ENCODE measurements around the gene SOX30. TPM values are rescaled to one million over a fixed set of nuclear protein-coding genes. Genes with fewer than 3 reads are reported as not detected.

SOX30 gene
- total RNA-seq, 2 experiments from 2014 or later, result not detected

DNA sequence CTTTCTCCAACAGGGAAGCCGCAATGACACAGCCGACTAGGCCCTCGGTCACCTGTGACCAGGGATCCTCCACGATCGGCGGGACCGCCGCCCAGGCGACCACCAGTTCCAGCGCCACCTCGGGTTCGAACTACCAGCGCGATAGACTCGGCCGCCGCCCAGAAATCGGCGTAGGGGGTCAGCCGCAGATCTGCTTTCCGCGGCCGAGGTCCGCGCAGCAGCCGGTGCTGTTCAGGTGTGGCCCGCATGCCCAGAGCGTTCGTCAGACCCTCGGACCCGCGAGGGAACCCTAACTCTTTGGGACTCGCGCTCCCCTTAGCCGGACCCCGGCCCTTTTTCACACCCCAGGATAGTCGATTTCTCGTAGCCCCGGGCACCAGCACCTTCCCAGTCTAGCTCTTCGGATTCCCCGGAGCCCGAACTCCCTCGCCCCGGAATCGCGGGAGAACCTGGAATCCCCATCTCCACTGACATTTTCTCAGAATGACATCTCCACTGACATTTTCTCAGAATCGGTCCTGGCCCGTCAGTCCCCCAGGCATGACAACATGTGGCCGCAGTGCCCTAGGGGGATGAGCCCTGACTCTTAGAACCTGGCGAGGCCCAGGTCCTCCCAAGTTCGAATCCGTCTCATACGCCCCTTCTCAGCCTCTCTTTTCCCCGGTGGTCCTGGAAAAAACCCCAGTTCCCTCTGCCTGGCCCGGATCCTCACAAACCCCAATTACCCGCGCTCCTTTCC lies 19.5 kb upstream of the SOX30 start:
- DNase-seq (no peak), ATAC-seq (ENCODE audit: poor library complexity) (no peak)
- Mint-ChIP-seq H3K27me3 (peaks cover 12% of the 10 kb centered on the region), H3K9me3 (no peaks in the 10 kb centered on the region), H3K36me3 (ENCODE audit: low read depth) (peaks cover 3% of the 10 kb centered on the region), H3K4me1 (ENCODE audit: low read depth) (peaks cover 23% of the 10 kb centered on the region), H3K27ac (no peak overlapping the region), H3K4me3 (peak overlapping the region; percentile 87)
- Histone ChIP-seq H3K4me1 (ENCODE audit: insufficient read depth, low read length) (peaks cover 16% of the 10 kb centered on the region), H3K4me3 (ENCODE audit: low read length) (peak overlapping the region; percentile 71), H3K9me3 (ENCODE audit: control insufficient read depth in 1 of 2, insufficient read depth in 1 of 2, low read length in 2 of 2) (peaks cover 0 to 5% of the 10 kb centered on the region in 2 experiments), H3K27me3 (ENCODE audit: control insufficient read depth in 1 of 2, insufficient read depth in 2 of 2, low read length in 2 of 2) (peaks cover 12 to 14% of the 10 kb centered on the region in 2 experiments), H3K27ac (ENCODE audit: low read depth in 1 of 2, low read length in 2 of 2) (no peak overlapping the region), H3K36me3 (ENCODE audit: insufficient read depth, low read length) (no peaks in the 10 kb centered on the region)
- TF ChIP-seq, protein P1, sequence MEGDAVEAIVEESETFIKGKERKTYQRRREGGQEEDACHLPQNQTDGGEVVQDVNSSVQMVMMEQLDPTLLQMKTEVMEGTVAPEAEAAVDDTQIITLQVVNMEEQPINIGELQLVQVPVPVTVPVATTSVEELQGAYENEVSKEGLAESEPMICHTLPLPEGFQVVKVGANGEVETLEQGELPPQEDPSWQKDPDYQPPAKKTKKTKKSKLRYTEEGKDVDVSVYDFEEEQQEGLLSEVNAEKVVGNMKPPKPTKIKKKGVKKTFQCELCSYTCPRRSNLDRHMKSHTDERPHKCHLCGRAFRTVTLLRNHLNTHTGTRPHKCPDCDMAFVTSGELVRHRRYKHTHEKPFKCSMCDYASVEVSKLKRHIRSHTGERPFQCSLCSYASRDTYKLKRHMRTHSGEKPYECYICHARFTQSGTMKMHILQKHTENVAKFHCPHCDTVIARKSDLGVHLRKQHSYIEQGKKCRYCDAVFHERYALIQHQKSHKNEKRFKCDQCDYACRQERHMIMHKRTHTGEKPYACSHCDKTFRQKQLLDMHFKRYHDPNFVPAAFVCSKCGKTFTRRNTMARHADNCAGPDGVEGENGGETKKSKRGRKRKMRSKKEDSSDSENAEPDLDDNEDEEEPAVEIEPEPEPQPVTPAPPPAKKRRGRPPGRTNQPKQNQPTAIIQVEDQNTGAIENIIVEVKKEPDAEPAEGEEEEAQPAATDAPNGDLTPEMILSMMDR (IDR thresholded peaks at IDR 0.05), result no peak
- ChIA-PET POLR2A (interaction anchor here (1.2 to 2.0 kb wide), 2 partner anchors 72 to 529 kb away, joined by 3 to 5 read pairs; partner anchors contain the start of genes LSM11 and MED7), CTCF (no interaction called here)
- intact Hi-C loops (cut with DNase I, micrococcal nuclease), result no loop called here

DNA sequence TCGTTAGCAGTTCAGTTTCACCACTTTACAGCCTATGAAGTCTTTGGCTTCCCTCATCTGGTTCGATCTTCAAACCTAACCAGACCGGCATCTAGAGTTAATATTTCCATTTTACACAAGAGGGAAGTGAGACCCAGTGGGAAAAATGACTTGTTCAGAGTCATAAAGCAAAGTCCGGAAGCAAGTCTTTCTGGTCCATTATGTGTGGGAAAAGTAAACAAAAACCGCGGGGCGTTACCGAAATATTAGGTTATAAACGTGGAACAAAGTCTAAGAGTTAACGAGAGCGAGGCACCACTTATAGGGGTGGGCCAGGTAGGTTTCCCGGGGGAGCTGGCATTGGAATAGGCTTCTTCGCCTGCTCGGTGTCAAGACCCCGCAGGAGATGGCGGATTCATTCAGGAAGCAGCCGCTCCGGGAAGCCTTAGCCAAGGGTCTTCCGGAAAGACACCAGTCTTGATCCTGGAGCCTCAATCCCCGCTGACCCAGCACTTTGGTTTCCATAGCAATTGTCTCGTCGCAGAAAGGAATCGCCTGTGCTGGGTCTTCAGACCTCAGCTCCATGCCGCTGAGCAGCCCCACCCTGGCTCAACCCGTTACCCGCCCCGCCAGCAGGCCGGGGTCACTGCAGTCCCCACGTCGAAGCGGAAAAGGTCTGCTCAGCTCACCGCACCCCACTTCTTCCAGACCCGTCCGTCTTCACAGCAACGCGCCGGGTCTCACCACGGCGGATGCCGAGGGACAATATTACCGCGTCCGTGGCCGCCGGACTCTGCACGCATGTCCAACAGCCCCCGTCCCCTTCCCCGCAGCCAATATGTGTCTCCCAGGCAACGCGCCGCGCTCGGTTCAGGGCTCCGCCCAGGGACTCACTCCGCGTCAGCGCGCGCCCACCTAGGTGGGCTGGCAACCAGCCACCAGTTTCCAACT lies 18.7 kb upstream of the SOX30 start, which contains the start of gene C5orf52:
Gene C5orf52 (plus strand): TSS at position 872 of the 930 bp plus-strand sequence. CDS start 82 bp downstream, outside the sequence.
- Mint-ChIP-seq H3K27me3 (peaks cover 12% of the 10 kb centered on the region), H3K36me3 (ENCODE audit: low read depth) (peaks cover 3% of the 10 kb centered on the region), H3K27ac (no peak within 1 kb of the TSS), H3K4me3 (peak within 1 kb of the TSS; percentile 87), H3K4me1 (ENCODE audit: low read depth) (peaks cover 23% of the 10 kb centered on the region), H3K9me3 (no peaks in the 10 kb centered on the region)
- H3K9me3 ChIP-seq (ENCODE audit: control insufficient read depth in 1 of 2, insufficient read depth in 1 of 2, low read length in 2 of 2), result peaks cover 0 to 5% of the 10 kb centered on the region in 2 experiments
- TF ChIP-seq, protein P1 (IDR thresholded peaks at IDR 0.05), result no peak
- peak within 1 kb of the TSS; percentile 71 for H3K4me3 ChIP-seq (ENCODE audit: low read length)
- peak; percentile 55 for ATAC-seq (ENCODE audit: poor library complexity)
- ChIA-PET POLR2A (interaction anchor here (0.6 to 2.0 kb wide), 4 partner anchors 61 to 528 kb away, joined by 3 to 5 read pairs (median 4); partner anchors contain the start of genes LSM11 and MED7), CTCF (interaction anchor here (0.8 kb wide), 1 partner anchor 73 kb away, joined by 3 read pairs; no protein-coding TSS in a partner anchor)
- H3K27ac ChIP-seq (ENCODE audit: low read depth in 1 of 2, low read length in 2 of 2), result no peak within 1 kb of the TSS
- intact Hi-C loops (cut with DNase I, micrococcal nuclease), result no loop called here
- H3K36me3 ChIP-seq (ENCODE audit: insufficient read depth, low read length), result no peaks in the 10 kb centered on the region
- H3K27me3 ChIP-seq (ENCODE audit: control insufficient read depth in 1 of 2, insufficient read depth in 2 of 2, low read length in 2 of 2), result peaks cover 12 to 14% of the 10 kb centered on the region in 2 experiments
- peaks cover 16% of the 10 kb centered on the region for H3K4me1 ChIP-seq (ENCODE audit: insufficient read depth, low read length)
- peak in 4 of 14 experiments; percentile 16 to 38 (median 29) for DNase-seq

DNA sequence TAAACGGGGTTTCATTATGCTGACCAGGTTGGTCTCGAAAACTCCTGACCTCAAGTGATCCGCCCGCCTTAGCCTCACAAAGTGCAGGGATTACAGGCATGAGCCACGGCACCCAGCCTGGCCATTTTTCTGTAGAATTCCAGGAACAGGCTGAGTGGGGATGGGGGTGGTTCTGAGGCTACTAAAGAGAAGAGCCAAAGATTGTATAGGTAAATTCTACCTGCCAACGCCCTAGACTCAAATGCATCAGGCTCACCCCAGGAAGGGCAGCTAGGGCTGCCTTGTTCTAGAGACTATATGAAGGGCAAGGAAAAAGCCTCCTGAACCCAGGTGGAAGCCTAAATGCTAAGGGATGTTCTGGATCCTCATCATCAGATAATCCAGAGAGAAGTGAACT lies 17.5 kb upstream of the SOX30 start:
- Mint-ChIP-seq H3K4me1 (ENCODE audit: low read depth) (peaks cover 23% of the 10 kb centered on the region), H3K27ac (no peak overlapping the region), H3K27me3 (peaks cover 12% of the 10 kb centered on the region), H3K36me3 (ENCODE audit: low read depth) (peaks cover 3% of the 10 kb centered on the region), H3K4me3 (peak overlapping the region; percentile 87), H3K9me3 (no peaks in the 10 kb centered on the region)
- DNase-seq (no peak), ATAC-seq (ENCODE audit: poor library complexity) (no peak)
- H3K9me3 ChIP-seq (ENCODE audit: control insufficient read depth in 1 of 2, insufficient read depth in 1 of 2, low read length in 2 of 2), result peaks cover 0 to 5% of the 10 kb centered on the region in 2 experiments
- TF ChIP-seq, protein P1 (IDR thresholded peaks at IDR 0.05), result no peak
- no peaks in the 10 kb centered on the region for H3K36me3 ChIP-seq (ENCODE audit: insufficient read depth, low read length)
- intact Hi-C loops (cut with DNase I, micrococcal nuclease), result loop anchor here (1.0 kb wide), 2 partner anchors 49 to 74 kb away; partner anchors contain the start of gene LSM11 (in 2 of the 2)
- ChIA-PET CTCF (interaction anchor here (0.8 to 1.7 kb wide), 3 partner anchors 19 to 74 kb away, joined by 3 to 10 read pairs (median 3); partner anchors contain the start of gene LSM11), POLR2A (interaction anchor here (1.6 to 2.0 kb wide), 3 partner anchors 69 to 74 kb away, joined by 4 to 6 read pairs (median 5); partner anchors contain the start of gene LSM11)
- no peak overlapping the region for H3K27ac ChIP-seq (ENCODE audit: low read depth in 1 of 2, low read length in 2 of 2)
- H3K4me1 ChIP-seq (ENCODE audit: insufficient read depth, low read length), result peaks cover 16% of the 10 kb centered on the region
- H3K27me3 ChIP-seq (ENCODE audit: control insufficient read depth in 1 of 2, insufficient read depth in 2 of 2, low read length in 2 of 2), result peaks cover 12 to 14% of the 10 kb centered on the region in 2 experiments
- no peak overlapping the region for H3K4me3 ChIP-seq (ENCODE audit: low read length)

Data from CD4-positive, alpha-beta T cell (primary cell).